Upper lobe of left lung (tissue), 4 donors: ENCODE data around the gene RPL28.

ENCODE experiments used
- CTCF ChIP-seq, 6 experiments: fragments of 450-650 bp in 4 of 6; fragments of 200-600 bp in 2 of 6; sonication (generic) in 2 of 6; IDR thresholded peaks; one replicate each; pipeline ENCODE4 v1.5.1; 2016 to 2019; ENCODE audit warnings: antibody characterized with exemption in 6 of 6
- EP300 ChIP-seq, 4 donors: sonication (generic); formaldehyde crosslinking; IDR thresholded peaks; one replicate each; pipeline ENCODE4 v1.5.1; 2017; ENCODE audit warnings: antibody characterized with exemption in 4 of 4, control low read depth in 2 of 4
- POLR2AphosphoS5 ChIP-seq, 2 donors: sonication (generic); formaldehyde crosslinking; IDR thresholded peaks; one replicate each; pipeline ENCODE4 v1.5.1; 2017; ENCODE audit warnings: antibody characterized with exemption in 2 of 2

GRCh38 chr19:55339105-55339888 lies 46.4 kb upstream of the RPL28 start, which contains the start of gene KMT5C:
- TF ChIP-seq CTCF (IDR thresholded peaks at IDR 0.05) (peak; percentile 17 to 81 (median 64)), EP300 (IDR thresholded peaks at IDR 0.05) (no peak), POLR2AphosphoS5 (IDR thresholded peaks at IDR 0.05) (peak; percentile 92 to 97)
